HCT116 (cell line): Measurements from ENCODE around the gene ZNF287. TPM values are rescaled to one million over a fixed set of nuclear protein-coding genes. Genes with fewer than 3 reads are reported as not detected.

Experiments
- ATAC-seq: fragments of 200-7000 bp; cut with Tn5 transposase; 2 replicates; pipeline ENCODE4 v1.9.1; 2020; ENCODE audit warnings: mild to moderate bottlenecking, moderate library complexity
- BruUV-seq: library from RNA; stranded (reverse); fragments of 400-500 nt; replicated peaks from 2 replicates; lab custom pipeline; 2021; lab: Mats Ljungman, UMichigan
- CTCF ChIA-PET: fragments of 300-600 bp; sonication (Branson Sonifier 250); formaldehyde crosslinking; loops from one replicate; lab custom pipeline; 2021; ENCODE audit warnings: antibody characterized with exemption; lab: Charles Lee
- POLR2A ChIA-PET: fragments of 300-600, 350-600 bp; sonication (Branson Sonifier 250); formaldehyde crosslinking; loops from one replicate; lab custom pipeline; 2021; ENCODE audit warnings: antibody characterized with exemption; lab: Charles Lee
- RAD21 ChIA-PET, 2 experiments: fragments of 300-600 bp; sonication (Branson Sonifier 250); formaldehyde crosslinking; loops; one replicate each; lab custom pipeline; 2023; ENCODE audit warnings: low total read pairs in 2 of 2; ENCODE audit not compliant: uncharacterized antibody in 2 of 2, unreplicated experiment in 2 of 2, low non-redundant PET in 1 of 2; lab: Charles Lee
- DNase-seq: peaks from one replicate; pipeline ENCODE4 v3.0.0-alpha.2; 2010; ENCODE audit warnings: low read depth, low spot score
- H2AFZ ChIP-seq: fragments of 200-600 bp; shearing (Covaris generic), sonication (generic); 2 replicates; pipeline ENCODE4 v1.6.1; 2017; ENCODE audit warnings: low read depth, mixed run types, mixed read lengths, antibody characterized with exemption, low read length; ENCODE audit not compliant: poor library complexity, severe bottlenecking
- H3K27ac ChIP-seq: 2 replicates; pipeline ENCODE4 v1.5.1; 2012; ENCODE audit warnings: low read depth, low read length
- H3K27me3 ChIP-seq: fragments of 200-600 bp; sonication (generic); 2 replicates; pipeline ENCODE4 v1.6.1; 2016; ENCODE audit warnings: mixed run types, low read length, mixed read lengths; ENCODE audit not compliant: insufficient read depth
- H3K36me3 ChIP-seq, 2 experiments: fragments of 200-500 bp in 1 of 2; fragments of 200-600 bp in 1 of 2; sonication (Bioruptor generic) in 1 of 2; sonication (generic) in 1 of 2; 2 replicates each; pipeline versions ENCODE4 v1.5.1 to v1.6.1; 2014 to 2016; ENCODE audit warnings: low read length in 2 of 2, inconsistent platforms in 1 of 2, mixed read lengths in 1 of 2, mixed run types in 1 of 2; ENCODE audit not compliant: insufficient read depth in 2 of 2, control insufficient read depth in 1 of 2
- H3K4me1 ChIP-seq, 2 experiments: fragments of 200-600 bp in 1 of 2; sonication (generic) in 1 of 2; 2 replicates each; pipeline versions ENCODE4 v1.5.1 to v1.6.1; 2012 to 2017; ENCODE audit warnings: low read length in 2 of 2, inconsistent platforms in 1 of 2, mild to moderate bottlenecking in 1 of 2, mixed read lengths in 1 of 2, mixed run types in 1 of 2, moderate library complexity in 1 of 2; ENCODE audit not compliant: insufficient read depth in 2 of 2, control insufficient read depth in 1 of 2
- H3K4me2 ChIP-seq: fragments of 200-600 bp; sonication (generic); 2 replicates; pipeline ENCODE4 v1.6.1; 2017; ENCODE audit warnings: mixed run types, low read length, mixed read lengths
- H3K4me3 ChIP-seq, 2 experiments: fragments of 200-600 bp in 1 of 2; sonication (generic) in 1 of 2; replicated peaks in 1 of 2; 2 replicates each; pipeline ENCODE4 v1.5.1; 2011 to 2016; ENCODE audit warnings: low read length in 2 of 2, control low read depth in 1 of 2, low read depth in 1 of 2, mild to moderate bottlenecking in 1 of 2, mixed read lengths in 1 of 2, mixed run types in 1 of 2
- H3K79me2 ChIP-seq: fragments of 200-600 bp; sonication (generic); 2 replicates; pipeline ENCODE4 v1.6.1; 2017; ENCODE audit warnings: mild to moderate bottlenecking, mixed run types, low read length, moderate library complexity, mixed read lengths; ENCODE audit not compliant: insufficient read depth
- H3K9ac ChIP-seq: fragments of 200-600 bp; sonication (generic); 2 replicates; pipeline ENCODE4 v1.6.1; 2016; ENCODE audit warnings: low read length, mixed read lengths
- H3K9me2 ChIP-seq: fragments of 200-600 bp; sonication (generic), shearing (Covaris generic); 2 replicates; pipeline ENCODE4 v1.6.1; 2017; ENCODE audit warnings: mixed run types, mild to moderate bottlenecking, moderate library complexity; ENCODE audit not compliant: insufficient read depth
- H3K9me3 ChIP-seq, 2 experiments: fragments of 200-500 bp in 1 of 2; fragments of 200-600 bp in 1 of 2; sonication (Bioruptor generic) in 1 of 2; sonication (generic) in 1 of 2; 2 replicates each; pipeline ENCODE4 v1.6.1; 2014 to 2017; ENCODE audit warnings: low read length in 2 of 2, mixed read lengths in 2 of 2, inconsistent platforms in 1 of 2, low read depth in 1 of 2, mild to moderate bottlenecking in 1 of 2, mixed run types in 1 of 2, moderate library complexity in 1 of 2; ENCODE audit not compliant: control insufficient read depth in 1 of 2, insufficient read depth in 1 of 2
- H4K20me1 ChIP-seq: fragments of 200-600 bp; sonication (generic), shearing (Covaris generic); 2 replicates; pipeline ENCODE4 v1.6.1; 2017; ENCODE audit warnings: mixed run types, mild to moderate bottlenecking, moderate library complexity; ENCODE audit not compliant: insufficient read depth
- CEBPB ChIP-seq: IDR thresholded peaks from 2 replicates; pipeline ENCODE4 v1.6.1; 2012; ENCODE audit warnings: low read depth
- EGR1 ChIP-seq: IDR thresholded peaks from 2 replicates; pipeline ENCODE4 v1.6.1; 2012; ENCODE audit warnings: low read depth
- ELF1 ChIP-seq: IDR thresholded peaks from 2 replicates; pipeline ENCODE4 v1.6.1; 2012; ENCODE audit warnings: low read depth, borderline replicate concordance
- EZH2phosphoT487 ChIP-seq: fragments of 200-600 bp; IDR thresholded peaks from 2 replicates; pipeline ENCODE4 v1.6.1; 2018; ENCODE audit warnings: antibody characterized with exemption, borderline replicate concordance
- JUND ChIP-seq: IDR thresholded peaks from 2 replicates; pipeline ENCODE4 v1.6.1; 2012
- POLR2A ChIP-seq: IDR thresholded peaks from 2 replicates; pipeline ENCODE4 v1.7.0; 2011; ENCODE audit warnings: borderline replicate concordance; ENCODE audit not compliant: insufficient read depth, insufficient read length; ENCODE audit errors: extremely low read depth
- RAD21 ChIP-seq: IDR thresholded peaks from 2 replicates; pipeline ENCODE4 v1.6.1; 2012; ENCODE audit warnings: low read depth, mild to moderate bottlenecking
- SIN3A ChIP-seq: IDR thresholded peaks from 2 replicates; pipeline ENCODE4 v1.6.1; 2012; ENCODE audit warnings: low read depth
- SRF ChIP-seq: IDR thresholded peaks from 2 replicates; pipeline ENCODE4 v1.6.1; 2012; ENCODE audit warnings: low read depth
- TCF7L2 ChIP-seq: IDR thresholded peaks from 2 replicates; pipeline ENCODE4 v1.7.0; 2011; ENCODE audit warnings: borderline replicate concordance, inconsistent platforms; ENCODE audit not compliant: insufficient read depth, insufficient read length; ENCODE audit errors: extremely low read depth
- YY1 ChIP-seq: IDR thresholded peaks from 2 replicates; pipeline ENCODE4 v1.6.1; 2011; ENCODE audit warnings: low read length, low read depth, moderate library complexity, mild to moderate bottlenecking; ENCODE audit not compliant: insufficient replicate concordance; ENCODE audit errors: extremely low read depth
- ZFX ChIP-seq: fragments of 450-650 bp; IDR thresholded peaks from 2 replicates; pipeline ENCODE4 v1.6.1; 2017
- ZNF274 ChIP-seq: fragments of 200-500 bp; sonication (Bioruptor generic); IDR thresholded peaks from 2 replicates; pipeline ENCODE4 v1.6.1; 2014; ENCODE audit warnings: mild to moderate bottlenecking, low read depth, low read length, inconsistent platforms
- intact Hi-C: fragments of 100-400 bp; cut with micrococcal nuclease; formaldehyde crosslinking; loops from 2 replicates; pipeline ENCODE4 v1.10.0; 2022
- total RNA-seq: library from RNA; stranded (reverse); gene quantifications from one replicate; pipeline ENCODE4 v1.2.1, GENCODE V29; 2021; ENCODE audit not compliant: unreplicated experiment
- TF ChIP-seq, protein P1 (sequence below): IDR thresholded peaks from 2 replicates; pipeline ENCODE4 v1.6.1; 2012; ENCODE audit warnings: low read depth
- TF ChIP-seq, protein P2 (sequence below): IDR thresholded peaks from 2 replicates; pipeline ENCODE4 v1.6.1; 2011; ENCODE audit warnings: mild to moderate bottlenecking, low read length, moderate library complexity; ENCODE audit not compliant: insufficient replicate concordance; ENCODE audit errors: extremely low read depth
- TF ChIP-seq, protein P3 (sequence below), 3 experiments: fragments of 200-600 bp in 1 of 3; sonication (generic) in 1 of 3; IDR thresholded peaks in 2 of 3; conservative IDR thresholded peaks in 1 of 3; 2 replicates each; pipeline ENCODE4 v1.5.1; 2012 to 2017; ENCODE audit warnings: low read depth in 2 of 3, low read length in 2 of 3, antibody characterized with exemption in 1 of 3, borderline replicate concordance in 1 of 3, control low read depth in 1 of 3, mild to moderate bottlenecking in 1 of 3, mixed read lengths in 1 of 3, mixed run types in 1 of 3, moderate library complexity in 1 of 3; ENCODE audit not compliant: insufficient read depth in 1 of 3
- TF ChIP-seq, protein P4 (sequence below): IDR thresholded peaks from 2 replicates; pipeline ENCODE4 v1.6.1; 2012

Gene ZNF287
- total RNA-seq, 1 experiment from 2014 or later = not detected

DNA sequence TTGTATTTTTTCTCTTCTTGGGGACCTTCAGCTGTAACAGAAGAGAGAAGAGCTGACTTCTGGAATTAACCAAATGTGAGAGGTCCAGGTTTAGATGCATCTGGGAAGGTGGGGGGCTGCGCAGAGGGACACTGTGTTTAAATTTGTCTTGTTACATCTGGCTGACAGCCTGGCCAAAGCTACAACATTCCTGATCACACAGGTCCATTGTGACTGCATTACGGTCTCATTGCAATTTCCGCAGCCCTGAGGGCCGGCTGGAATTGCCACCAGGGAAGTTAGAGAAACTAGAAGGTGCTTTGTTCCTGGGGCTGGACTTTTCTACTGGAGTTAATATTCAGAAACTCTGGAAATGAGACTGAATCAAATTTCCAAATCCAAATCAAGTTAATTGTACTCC, 39.1 kb downstream of the ZNF287 start:
- no peaks in the 10 kb centered on the region for H3K4me1 ChIP-seq
- ATAC-seq (no peak), DNase-seq (no peak)
- no peaks in the 10 kb centered on the region for H3K36me3 ChIP-seq
- H3K9me2 ChIP-seq = no peaks in the 10 kb centered on the region
- TF ChIP-seq ZFX (no peak), ELF1 (no peak), YY1 (no peak), TCF7L2 (no peak), SRF (no peak), ZNF274 (no peak), SIN3A (no peak), CEBPB (no peak), EGR1 (no peak), POLR2A (no peak), JUND (no peak), RAD21 (no peak), EZH2phosphoT487 (no peak)
- TF ChIP-seq, protein P1, sequence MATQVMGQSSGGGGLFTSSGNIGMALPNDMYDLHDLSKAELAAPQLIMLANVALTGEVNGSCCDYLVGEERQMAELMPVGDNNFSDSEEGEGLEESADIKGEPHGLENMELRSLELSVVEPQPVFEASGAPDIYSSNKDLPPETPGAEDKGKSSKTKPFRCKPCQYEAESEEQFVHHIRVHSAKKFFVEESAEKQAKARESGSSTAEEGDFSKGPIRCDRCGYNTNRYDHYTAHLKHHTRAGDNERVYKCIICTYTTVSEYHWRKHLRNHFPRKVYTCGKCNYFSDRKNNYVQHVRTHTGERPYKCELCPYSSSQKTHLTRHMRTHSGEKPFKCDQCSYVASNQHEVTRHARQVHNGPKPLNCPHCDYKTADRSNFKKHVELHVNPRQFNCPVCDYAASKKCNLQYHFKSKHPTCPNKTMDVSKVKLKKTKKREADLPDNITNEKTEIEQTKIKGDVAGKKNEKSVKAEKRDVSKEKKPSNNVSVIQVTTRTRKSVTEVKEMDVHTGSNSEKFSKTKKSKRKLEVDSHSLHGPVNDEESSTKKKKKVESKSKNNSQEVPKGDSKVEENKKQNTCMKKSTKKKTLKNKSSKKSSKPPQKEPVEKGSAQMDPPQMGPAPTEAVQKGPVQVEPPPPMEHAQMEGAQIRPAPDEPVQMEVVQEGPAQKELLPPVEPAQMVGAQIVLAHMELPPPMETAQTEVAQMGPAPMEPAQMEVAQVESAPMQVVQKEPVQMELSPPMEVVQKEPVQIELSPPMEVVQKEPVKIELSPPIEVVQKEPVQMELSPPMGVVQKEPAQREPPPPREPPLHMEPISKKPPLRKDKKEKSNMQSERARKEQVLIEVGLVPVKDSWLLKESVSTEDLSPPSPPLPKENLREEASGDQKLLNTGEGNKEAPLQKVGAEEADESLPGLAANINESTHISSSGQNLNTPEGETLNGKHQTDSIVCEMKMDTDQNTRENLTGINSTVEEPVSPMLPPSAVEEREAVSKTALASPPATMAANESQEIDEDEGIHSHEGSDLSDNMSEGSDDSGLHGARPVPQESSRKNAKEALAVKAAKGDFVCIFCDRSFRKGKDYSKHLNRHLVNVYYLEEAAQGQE = no peak
- TF ChIP-seq, protein P2, sequence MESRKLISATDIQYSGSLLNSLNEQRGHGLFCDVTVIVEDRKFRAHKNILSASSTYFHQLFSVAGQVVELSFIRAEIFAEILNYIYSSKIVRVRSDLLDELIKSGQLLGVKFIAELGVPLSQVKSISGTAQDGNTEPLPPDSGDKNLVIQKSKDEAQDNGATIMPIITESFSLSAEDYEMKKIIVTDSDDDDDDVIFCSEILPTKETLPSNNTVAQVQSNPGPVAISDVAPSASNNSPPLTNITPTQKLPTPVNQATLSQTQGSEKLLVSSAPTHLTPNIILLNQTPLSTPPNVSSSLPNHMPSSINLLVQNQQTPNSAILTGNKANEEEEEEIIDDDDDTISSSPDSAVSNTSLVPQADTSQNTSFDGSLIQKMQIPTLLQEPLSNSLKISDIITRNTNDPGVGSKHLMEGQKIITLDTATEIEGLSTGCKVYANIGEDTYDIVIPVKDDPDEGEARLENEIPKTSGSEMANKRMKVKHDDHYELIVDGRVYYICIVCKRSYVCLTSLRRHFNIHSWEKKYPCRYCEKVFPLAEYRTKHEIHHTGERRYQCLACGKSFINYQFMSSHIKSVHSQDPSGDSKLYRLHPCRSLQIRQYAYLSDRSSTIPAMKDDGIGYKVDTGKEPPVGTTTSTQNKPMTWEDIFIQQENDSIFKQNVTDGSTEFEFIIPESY = no peak
- TF ChIP-seq, protein P3, sequence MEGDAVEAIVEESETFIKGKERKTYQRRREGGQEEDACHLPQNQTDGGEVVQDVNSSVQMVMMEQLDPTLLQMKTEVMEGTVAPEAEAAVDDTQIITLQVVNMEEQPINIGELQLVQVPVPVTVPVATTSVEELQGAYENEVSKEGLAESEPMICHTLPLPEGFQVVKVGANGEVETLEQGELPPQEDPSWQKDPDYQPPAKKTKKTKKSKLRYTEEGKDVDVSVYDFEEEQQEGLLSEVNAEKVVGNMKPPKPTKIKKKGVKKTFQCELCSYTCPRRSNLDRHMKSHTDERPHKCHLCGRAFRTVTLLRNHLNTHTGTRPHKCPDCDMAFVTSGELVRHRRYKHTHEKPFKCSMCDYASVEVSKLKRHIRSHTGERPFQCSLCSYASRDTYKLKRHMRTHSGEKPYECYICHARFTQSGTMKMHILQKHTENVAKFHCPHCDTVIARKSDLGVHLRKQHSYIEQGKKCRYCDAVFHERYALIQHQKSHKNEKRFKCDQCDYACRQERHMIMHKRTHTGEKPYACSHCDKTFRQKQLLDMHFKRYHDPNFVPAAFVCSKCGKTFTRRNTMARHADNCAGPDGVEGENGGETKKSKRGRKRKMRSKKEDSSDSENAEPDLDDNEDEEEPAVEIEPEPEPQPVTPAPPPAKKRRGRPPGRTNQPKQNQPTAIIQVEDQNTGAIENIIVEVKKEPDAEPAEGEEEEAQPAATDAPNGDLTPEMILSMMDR (IDR thresholded peaks at IDR 0.05 in 2 of 3, conservative IDR thresholded peaks at IDR 0.05 in 1 of 3; ENCODE audit: borderline replicate concordance in 1 of 3, insufficient read depth in 1 of 3, low read depth in 2 of 3, low read length in 2 of 3) = no peak
- TF ChIP-seq, protein P4, sequence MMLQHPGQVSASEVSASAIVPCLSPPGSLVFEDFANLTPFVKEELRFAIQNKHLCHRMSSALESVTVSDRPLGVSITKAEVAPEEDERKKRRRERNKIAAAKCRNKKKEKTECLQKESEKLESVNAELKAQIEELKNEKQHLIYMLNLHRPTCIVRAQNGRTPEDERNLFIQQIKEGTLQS = no peak
- H3K9me3 ChIP-seq = no peaks in the 10 kb centered on the region
- H2AFZ ChIP-seq = no peak overlapping the region
- BruUV-seq = no TSS peak
- H3K79me2 ChIP-seq = no peaks in the 10 kb centered on the region
- CTCF ChIA-PET = interaction anchor here (1.7 kb wide), 1 partner anchor 8 kb away, joined by 5 read pairs; no protein-coding TSS in a partner anchor
- intact Hi-C loops = loop anchor here (10.0 kb wide), 1 partner anchor 345 kb away; no protein-coding TSS in a partner anchor
- no peaks in the 10 kb centered on the region for H3K27me3 ChIP-seq
- POLR2A ChIA-PET = no interaction called here
- RAD21 ChIA-PET = no interaction called here
- no peak overlapping the region for H3K4me3 ChIP-seq
- no peak overlapping the region for H3K27ac ChIP-seq
- no peaks in the 10 kb centered on the region for H4K20me1 ChIP-seq
- H3K9ac ChIP-seq = no peak overlapping the region
- H3K4me2 ChIP-seq = no peak overlapping the region
